ENCODE measurements around the gene ARHGAP6. TPM values are rescaled to one million over a fixed set of nuclear protein-coding genes. Genes with fewer than 3 reads are reported as not detected.
A peak's percentile ranks its signal among the peaks of the same experiment; 100 is the strongest.

The ARHGAP6 gene, protein sequence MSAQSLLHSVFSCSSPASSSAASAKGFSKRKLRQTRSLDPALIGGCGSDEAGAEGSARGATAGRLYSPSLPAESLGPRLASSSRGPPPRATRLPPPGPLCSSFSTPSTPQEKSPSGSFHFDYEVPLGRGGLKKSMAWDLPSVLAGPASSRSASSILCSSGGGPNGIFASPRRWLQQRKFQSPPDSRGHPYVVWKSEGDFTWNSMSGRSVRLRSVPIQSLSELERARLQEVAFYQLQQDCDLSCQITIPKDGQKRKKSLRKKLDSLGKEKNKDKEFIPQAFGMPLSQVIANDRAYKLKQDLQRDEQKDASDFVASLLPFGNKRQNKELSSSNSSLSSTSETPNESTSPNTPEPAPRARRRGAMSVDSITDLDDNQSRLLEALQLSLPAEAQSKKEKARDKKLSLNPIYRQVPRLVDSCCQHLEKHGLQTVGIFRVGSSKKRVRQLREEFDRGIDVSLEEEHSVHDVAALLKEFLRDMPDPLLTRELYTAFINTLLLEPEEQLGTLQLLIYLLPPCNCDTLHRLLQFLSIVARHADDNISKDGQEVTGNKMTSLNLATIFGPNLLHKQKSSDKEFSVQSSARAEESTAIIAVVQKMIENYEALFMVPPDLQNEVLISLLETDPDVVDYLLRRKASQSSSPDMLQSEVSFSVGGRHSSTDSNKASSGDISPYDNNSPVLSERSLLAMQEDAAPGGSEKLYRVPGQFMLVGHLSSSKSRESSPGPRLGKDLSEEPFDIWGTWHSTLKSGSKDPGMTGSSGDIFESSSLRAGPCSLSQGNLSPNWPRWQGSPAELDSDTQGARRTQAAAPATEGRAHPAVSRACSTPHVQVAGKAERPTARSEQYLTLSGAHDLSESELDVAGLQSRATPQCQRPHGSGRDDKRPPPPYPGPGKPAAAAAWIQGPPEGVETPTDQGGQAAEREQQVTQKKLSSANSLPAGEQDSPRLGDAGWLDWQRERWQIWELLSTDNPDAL (N-terminal part only)
- 0.69 and 1.4 TPM in 2 replicates for total RNA-seq
- 0.33 and 0.83 TPM in 2 replicates for polyA plus RNA-seq
- polyA plus RNA-seq (2011; cell fraction: cytosol; rRNA removed) = 0.46 and 0.54 TPM in 2 replicates
- polyA plus RNA-seq (2011; cell fraction: nucleus; rRNA removed) = 0.96 and 1.1 TPM in 2 replicates
- 0.10 and 0.17 TPM in 2 replicates for polyA plus RNA-seq (2012)
- 0.75 and 1.4 TPM in 2 replicates for polyA minus RNA-seq
- not detected for polyA minus RNA-seq (2011; cell fraction: cytosol; rRNA and poly(A)+ RNA removed)
- polyA minus RNA-seq (2011; cell fraction: nucleus; rRNA and poly(A)+ RNA removed) = 0.96 and 1.5 TPM in 2 replicates
- percentile 24 among the genes with signal in this experiment for Bru-seq, nascent RNA
- BruChase-seq, experiment 1, labeled RNA remaining after a 6-hour chase = percentile 21 among the genes with signal in this experiment
- BruChase-seq, experiment 2, labeled RNA remaining after a 2-hour chase = percentile 29 among the genes with signal in this experiment
- long read RNA-seq, partial matches to known transcripts = 2 of 5 reads
- long read RNA-seq, other reads (novel, unspliced or antisense) = 1 of 5 reads

DNA sequence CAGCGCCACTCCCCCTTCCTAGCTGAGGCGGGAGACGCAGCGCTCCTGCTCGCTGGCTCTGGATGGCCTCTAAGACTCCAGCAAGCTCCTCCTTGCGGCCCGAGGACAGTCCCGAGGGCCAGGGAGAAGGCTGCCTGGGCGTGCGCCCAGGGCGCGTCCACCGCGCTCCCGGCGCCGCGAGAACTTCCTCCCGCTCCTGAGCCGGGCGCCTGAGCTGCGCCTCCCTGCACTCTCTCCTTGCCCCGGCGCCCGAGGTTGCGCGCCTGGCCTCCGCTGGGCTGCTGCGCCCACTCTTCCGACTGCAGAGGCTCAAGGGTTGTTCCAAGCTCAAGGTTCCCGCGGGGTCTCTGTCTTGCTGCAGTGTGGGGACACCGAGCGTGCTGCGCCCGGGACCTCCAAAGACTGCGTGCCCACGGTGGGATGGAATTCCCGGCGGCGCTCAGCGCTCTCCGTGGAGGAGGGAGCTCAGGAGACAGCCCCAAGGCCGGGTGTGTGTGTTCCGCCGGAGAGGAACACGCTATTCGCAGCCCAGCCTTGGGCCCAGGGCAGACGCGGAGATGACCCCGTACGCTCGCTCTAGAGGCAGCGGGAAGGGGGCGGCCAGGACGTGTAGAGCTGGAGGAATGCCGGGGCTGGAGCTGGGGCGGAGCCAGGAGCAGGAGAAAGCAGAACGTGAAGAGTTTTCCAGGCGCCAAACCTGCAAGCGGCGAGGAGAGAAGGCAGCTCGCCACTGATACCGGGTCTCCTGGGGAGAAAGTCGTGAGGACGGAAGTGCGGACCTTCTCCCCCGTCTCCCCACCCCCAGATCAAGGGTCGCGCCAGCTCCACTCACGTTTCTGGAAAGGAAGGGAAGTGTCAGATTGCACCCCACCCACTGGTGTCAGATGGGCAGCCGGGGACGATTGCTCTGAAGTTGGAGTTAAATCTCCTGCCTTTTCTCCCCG lies at the start of gene ARHGAP6:
Gene ARHGAP6 (minus strand): TSS at position 753 of the 944 bp plus-strand sequence. CDS start 1,092 bp downstream, outside the sequence.
- Histone ChIP-seq H3K9me3 (replicated peaks; ENCODE audit: control insufficient read depth, insufficient read depth, low read length) (no peaks in the 10 kb centered on the region), H3K27ac (ENCODE audit: insufficient read depth, low read depth, low read length) (no peak within 1 kb of the TSS), H2AFZ (ENCODE audit: low read depth, low read length) (peak within 1 kb of the TSS; percentile 1), H3K27me3 (ENCODE audit: control insufficient read depth in 2 of 2, insufficient read depth in 2 of 2, low read length in 2 of 2) (peaks cover 16 to 44% of the 10 kb centered on the region in 2 experiments), H4K20me1 (replicated peaks; ENCODE audit: control insufficient read depth, extremely low read depth, insufficient read depth, low read length) (no peaks in the 10 kb centered on the region), H3K4me3 (replicated peaks in 1 of 3; ENCODE audit: insufficient read depth in 1 of 3, low read depth in 1 of 3, low read length in 3 of 3) (peak within 1 kb of the TSS in 2 of 3 experiments; percentile 19 to 21), H3K4me1 (ENCODE audit: control insufficient read depth, extremely low read depth, insufficient read depth, low read length) (no peaks in the 10 kb centered on the region), H3K79me2 (ENCODE audit: control insufficient read depth, insufficient read depth, low read length) (no peaks in the 10 kb centered on the region), H3K9me1 (replicated peaks; ENCODE audit: control insufficient read depth, extremely low read depth, insufficient read depth, low read length) (no peaks in the 10 kb centered on the region), H3K36me3 (ENCODE audit: control insufficient read depth in 2 of 2, extremely low read depth in 1 of 2, insufficient read depth in 2 of 2, low read length in 2 of 2) (no peaks in the 10 kb centered on the region), H3K9ac (replicated peaks; ENCODE audit: extremely low read depth, insufficient read depth, low read length) (no peak within 1 kb of the TSS), H3K4me2 (ENCODE audit: insufficient read depth, low read length) (peak within 1 kb of the TSS; percentile 42)
- DNase-seq (ENCODE audit: low read depth, low spot score) (peak; percentile 6), FAIRE-seq (peak; percentile 26)
- POLR2A ChIA-PET = no interaction called here
- no TSS peak for BruUV-seq (replicated peaks)
- no peak for TF ChIP-seq JUN (IDR thresholded peaks at IDR 0.05; ENCODE audit: borderline replicate concordance, insufficient read depth, insufficient read length, low read depth)
- TF ChIP-seq EZH2 (IDR thresholded peaks at IDR 0.05; ENCODE audit: borderline replicate concordance, low read depth, low read length, severe bottlenecking) = peak; percentile 42
- TF ChIP-seq FOS (IDR thresholded peaks at IDR 0.05; ENCODE audit: borderline replicate concordance, insufficient read depth, low read length) = no peak
- CTCF ChIA-PET = interaction anchor here (0.6 kb wide), 1 partner anchor 53 kb away, joined by 3 read pairs; no protein-coding TSS in a partner anchor
- intact Hi-C loops (cut with micrococcal nuclease) = no loop called here
- dilution Hi-C loops (cut with MboI; ENCODE audit: extremely low pct_ligation_motif_present, low sequenced_read_pairs) = no loop called here
